Measurements from ENCODE around the gene LRRC73. TPM values are rescaled to one million over a fixed set of nuclear protein-coding genes. Genes with fewer than 3 reads are reported as not detected.

The LRRC73 gene
- total and polyA plus RNA-seq, 10 donors: 0.11 to 1.3 (median 0.64) TPM

GRCh38 chr6:43478008-43478372, 32.2 kb downstream of the LRRC73 start:
- intact Hi-C loops (cut with DNase I; ENCODE audit: low total_unique reads): no loop called here
- DNase-seq: no peak
- H3K27ac ChIP-seq: peak overlapping the region; percentile 71 to 90 (median 84)
- peak overlapping the region; percentile 53 to 84 (median 68) for H3K4me3 ChIP-seq
- no peaks in the 10 kb centered on the region for H3K9me3 ChIP-seq
- H3K4me1 ChIP-seq: peaks cover 16 to 64% (median 40%) of the 10 kb centered on the region in 6 donors
- WGBS, 5 donors: 22 to 31% (median 27%) methylated on average over 3 of the region's 3 CpGs
- H3K36me3 ChIP-seq: peaks cover 0 to 5% (median 0%) of the 10 kb centered on the region in 6 donors
- H3K27me3 ChIP-seq (replicated peaks in 1 of 7): no peaks in the 10 kb centered on the region
- no peak for TF ChIP-seq CTCF (IDR thresholded peaks at IDR 0.05 in 8 of 11, conservative IDR thresholded peaks at IDR 0.05 in 3 of 11)
- no peak for TF ChIP-seq POLR2AphosphoS5 (IDR thresholded peaks at IDR 0.05)
- no peak for TF ChIP-seq POLR2A (IDR thresholded peaks at IDR 0.05)

- Histone ChIP-seq H3K27me3 (replicated peaks in 1 of 7) (peaks cover 0 to 2% (median 0%) of the 10 kb centered on the region in 7 donors), H3K4me3 (peak within 1 kb of the TSS; percentile 53 to 84 (median 68)), H3K4me1 (peaks cover 16 to 58% (median 40%) of the 10 kb centered on the region in 6 donors), H3K9me3 (no peaks in the 10 kb centered on the region), H3K36me3 (peaks cover 0 to 5% (median 0%) of the 10 kb centered on the region in 6 donors), H3K27ac (peak within 1 kb of the TSS; percentile 71 to 90 (median 84))
- WGBS, 5 donors: 1 to 2% (median 2%) methylated on average over 34 of the region's 34 CpGs
- peak in 2 of 3 donors; percentile 11 to 24 for TF ChIP-seq POLR2A (IDR thresholded peaks at IDR 0.05)
- TF ChIP-seq CTCF (IDR thresholded peaks at IDR 0.05 in 8 of 11, conservative IDR thresholded peaks at IDR 0.05 in 3 of 11): no peak
- peak; percentile 95 to 96 (median 96) for TF ChIP-seq POLR2AphosphoS5 (IDR thresholded peaks at IDR 0.05)
- peak; percentile 99 for DNase-seq
- intact Hi-C loops (cut with DNase I; ENCODE audit: low total_unique reads): no loop called here
Measured at GRCh38 chr6:43477235-43478007, 32.7 kb downstream of the LRRC73 start, which contains the start of gene TJAP1. Gene TJAP1, plus strand, starts transcription at chr6:43477570. Its CDS starts 21,432 bp downstream, at chr6:43499002.

GRCh38 chr6:43476746-43477145, 33.4 kb downstream of the LRRC73 start:
- Histone ChIP-seq H3K4me3 (peak overlapping the region; percentile 53 to 84 (median 68)), H3K36me3 (peaks cover 0 to 5% (median 0%) of the 10 kb centered on the region in 6 donors), H3K4me1 (peaks cover 16 to 52% (median 39%) of the 10 kb centered on the region in 6 donors), H3K27ac (peak overlapping the region; percentile 21 to 90 (median 84)), H3K27me3 (replicated peaks in 1 of 7) (peaks cover 0 to 8% (median 0%) of the 10 kb centered on the region in 7 donors), H3K9me3 (no peaks in the 10 kb centered on the region)
- DNase-seq: no peak
- TF ChIP-seq POLR2AphosphoS5 (IDR thresholded peaks at IDR 0.05) (no peak), CTCF (IDR thresholded peaks at IDR 0.05 in 8 of 11, conservative IDR thresholded peaks at IDR 0.05 in 3 of 11) (no peak), POLR2A (IDR thresholded peaks at IDR 0.05) (no peak)
- 28 to 42% (median 38%) methylated on average over 2 of the region's 2 CpGs for WGBS, 5 donors
- intact Hi-C loops (cut with DNase I; ENCODE audit: low total_unique reads): no loop called here

GRCh38 chr6:43475516-43475915, 34.6 kb downstream of the LRRC73 start:
- Histone ChIP-seq H3K36me3 (peaks cover 0 to 2% (median 0%) of the 10 kb centered on the region in 6 donors), H3K27me3 (replicated peaks in 1 of 7) (peaks cover 0 to 18% (median 0%) of the 10 kb centered on the region in 7 donors), H3K4me3 (no peak overlapping the region), H3K4me1 (peaks cover 16 to 39% (median 35%) of the 10 kb centered on the region in 6 donors), H3K27ac (no peak overlapping the region), H3K9me3 (no peaks in the 10 kb centered on the region)
- intact Hi-C loops (cut with DNase I; ENCODE audit: low total_unique reads): no loop called here
- no peak for TF ChIP-seq POLR2AphosphoS5 (IDR thresholded peaks at IDR 0.05)
- no peak for TF ChIP-seq POLR2A (IDR thresholded peaks at IDR 0.05)
- TF ChIP-seq CTCF (IDR thresholded peaks at IDR 0.05 in 8 of 11, conservative IDR thresholded peaks at IDR 0.05 in 3 of 11): no peak
- 80 to 91% (median 86%) methylated on average over 5 to 6 of the region's 6 CpGs for WGBS, 5 donors
- no peak for DNase-seq

Data from spleen (tissue), 11 donors.